GM12873 (cell line): ENCODE results near the gene METRN.

ENCODE experiments used
- TF ChIP-seq, protein P1 (sequence below): IDR thresholded peaks from 2 replicates; pipeline ENCODE4 v1.5.1; 2012; ENCODE audit warnings: low read depth, mild to moderate bottlenecking, moderate library complexity, low read length, control low read depth; ENCODE audit not compliant: insufficient read depth; ENCODE audit errors: missing control alignments

Gene METRN

DNA sequence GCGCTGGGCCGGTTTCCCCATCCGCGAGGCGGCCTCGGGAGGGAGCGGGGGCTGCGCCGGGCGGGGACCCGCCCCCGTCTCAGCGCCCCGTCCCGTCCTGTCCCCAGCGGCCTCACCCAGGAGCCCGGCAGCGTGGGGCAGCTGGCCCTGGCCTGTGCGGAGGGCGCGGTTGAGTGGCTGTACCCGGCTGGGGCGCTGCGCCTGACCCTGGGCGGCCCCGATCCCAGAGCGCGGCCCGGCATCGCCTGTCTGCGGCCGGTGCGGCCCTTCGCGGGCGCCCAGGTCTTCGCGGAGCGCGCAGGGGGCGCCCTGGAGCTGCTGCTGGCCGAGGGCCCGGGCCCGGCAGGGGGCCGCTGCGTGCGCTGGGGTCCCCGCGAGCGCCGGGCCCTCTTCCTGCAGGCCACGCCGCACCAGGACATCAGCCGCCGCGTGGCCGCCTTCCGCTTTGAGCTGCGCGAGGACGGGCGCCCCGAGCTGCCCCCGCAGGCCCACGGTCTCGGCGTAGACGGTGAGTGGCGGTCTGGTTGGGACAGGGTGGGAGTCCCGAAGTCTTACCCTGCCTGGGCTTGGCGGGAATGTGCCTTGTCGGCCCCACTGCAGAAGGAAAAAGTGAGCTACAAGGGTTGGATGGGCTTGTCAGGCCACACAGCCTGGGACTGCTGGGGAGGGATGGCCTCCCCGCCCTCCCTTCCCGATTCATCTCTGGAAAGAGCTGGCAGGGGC is 720 bp downstream of the METRN start:
- TF ChIP-seq, protein P1, sequence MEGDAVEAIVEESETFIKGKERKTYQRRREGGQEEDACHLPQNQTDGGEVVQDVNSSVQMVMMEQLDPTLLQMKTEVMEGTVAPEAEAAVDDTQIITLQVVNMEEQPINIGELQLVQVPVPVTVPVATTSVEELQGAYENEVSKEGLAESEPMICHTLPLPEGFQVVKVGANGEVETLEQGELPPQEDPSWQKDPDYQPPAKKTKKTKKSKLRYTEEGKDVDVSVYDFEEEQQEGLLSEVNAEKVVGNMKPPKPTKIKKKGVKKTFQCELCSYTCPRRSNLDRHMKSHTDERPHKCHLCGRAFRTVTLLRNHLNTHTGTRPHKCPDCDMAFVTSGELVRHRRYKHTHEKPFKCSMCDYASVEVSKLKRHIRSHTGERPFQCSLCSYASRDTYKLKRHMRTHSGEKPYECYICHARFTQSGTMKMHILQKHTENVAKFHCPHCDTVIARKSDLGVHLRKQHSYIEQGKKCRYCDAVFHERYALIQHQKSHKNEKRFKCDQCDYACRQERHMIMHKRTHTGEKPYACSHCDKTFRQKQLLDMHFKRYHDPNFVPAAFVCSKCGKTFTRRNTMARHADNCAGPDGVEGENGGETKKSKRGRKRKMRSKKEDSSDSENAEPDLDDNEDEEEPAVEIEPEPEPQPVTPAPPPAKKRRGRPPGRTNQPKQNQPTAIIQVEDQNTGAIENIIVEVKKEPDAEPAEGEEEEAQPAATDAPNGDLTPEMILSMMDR: peak; percentile 13

DNA sequence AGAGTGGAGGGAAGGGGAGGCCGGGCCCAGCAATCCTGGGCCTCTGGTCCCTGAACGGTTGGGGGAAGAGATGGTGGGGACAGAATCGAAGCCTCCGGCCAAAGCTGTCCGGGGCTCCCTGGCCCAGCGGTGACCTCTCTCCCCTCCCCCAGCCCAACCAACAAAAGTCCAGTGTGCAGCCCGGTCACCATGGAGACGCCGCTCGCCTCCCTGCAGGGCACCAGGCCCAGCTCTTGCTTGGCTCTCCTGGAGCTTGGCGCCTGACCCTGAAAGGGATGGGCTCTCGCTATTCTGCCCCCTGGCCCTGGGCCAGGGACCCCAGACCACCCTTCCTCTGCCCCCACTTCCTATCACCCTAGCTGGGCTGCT is 1.3 kb downstream of the METRN start:
- TF ChIP-seq, protein P1: no peak

DNA sequence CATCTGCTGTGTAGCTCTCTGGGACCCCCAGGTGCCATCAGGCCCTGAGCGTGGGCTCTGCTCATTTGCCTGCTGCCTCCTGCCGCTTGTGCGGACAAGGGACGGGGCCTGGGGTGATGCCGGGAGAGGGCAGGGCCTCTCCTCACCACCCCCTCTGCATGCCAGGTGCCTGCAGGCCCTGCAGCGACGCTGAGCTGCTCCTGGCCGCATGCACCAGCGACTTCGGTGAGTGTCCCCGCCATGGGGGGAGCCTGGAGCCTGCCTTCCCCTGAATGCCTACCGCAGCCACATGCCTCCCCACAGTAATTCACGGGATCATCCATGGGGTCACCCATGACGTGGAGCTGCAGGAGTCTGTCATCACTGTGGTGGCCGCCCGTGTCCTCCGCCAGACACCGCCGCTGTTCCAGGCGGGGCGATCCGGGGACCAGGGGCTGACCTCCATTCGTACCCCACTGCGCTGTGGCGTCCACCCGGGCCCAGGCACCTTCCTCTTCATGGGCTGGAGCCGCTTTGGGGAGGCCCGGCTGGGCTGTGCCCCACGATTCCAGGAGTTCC is 1.9 kb downstream of the METRN start:
- TF ChIP-seq, protein P1: no peak

DNA sequence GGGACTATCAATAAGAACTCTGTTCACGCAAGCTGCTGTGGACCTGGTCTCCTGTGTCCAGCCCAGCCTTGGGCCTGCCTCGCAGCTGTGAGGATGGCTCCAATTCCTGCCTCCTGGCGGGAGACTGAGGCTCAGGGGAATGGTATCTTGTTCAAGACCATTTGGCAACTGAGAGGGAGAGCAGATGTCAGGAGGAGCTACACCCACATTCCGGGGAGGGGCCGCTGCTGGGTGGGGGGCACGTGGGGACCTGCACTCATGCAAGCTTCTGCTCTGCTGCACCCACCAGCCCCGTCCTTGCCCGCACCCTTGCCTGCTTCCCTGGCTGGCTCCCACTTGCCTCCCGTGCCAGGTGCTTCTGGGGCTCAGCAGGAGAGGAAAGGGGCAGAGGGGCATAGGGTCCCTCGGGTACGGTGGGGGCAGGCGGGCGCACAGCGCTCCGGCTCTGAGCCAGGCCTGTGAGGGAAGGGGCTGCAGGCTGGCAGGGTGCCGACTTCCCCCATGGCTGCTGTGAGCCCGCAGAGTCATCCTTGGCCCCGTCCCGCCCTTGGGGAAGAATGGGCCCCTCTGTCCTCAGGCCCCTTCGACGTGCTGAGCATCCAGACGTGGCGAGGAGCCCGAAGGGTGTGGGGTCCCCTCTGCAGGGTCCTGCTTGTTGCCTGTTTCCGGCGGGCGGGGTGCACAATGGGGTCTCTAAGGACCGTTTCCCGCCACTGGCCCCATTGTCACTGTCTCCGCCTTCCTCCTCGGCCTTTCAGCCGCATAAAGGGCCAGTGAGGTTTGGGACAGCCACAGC is 2.7 kb downstream of the METRN start:
- TF ChIP-seq, protein P1: no peak

DNA sequence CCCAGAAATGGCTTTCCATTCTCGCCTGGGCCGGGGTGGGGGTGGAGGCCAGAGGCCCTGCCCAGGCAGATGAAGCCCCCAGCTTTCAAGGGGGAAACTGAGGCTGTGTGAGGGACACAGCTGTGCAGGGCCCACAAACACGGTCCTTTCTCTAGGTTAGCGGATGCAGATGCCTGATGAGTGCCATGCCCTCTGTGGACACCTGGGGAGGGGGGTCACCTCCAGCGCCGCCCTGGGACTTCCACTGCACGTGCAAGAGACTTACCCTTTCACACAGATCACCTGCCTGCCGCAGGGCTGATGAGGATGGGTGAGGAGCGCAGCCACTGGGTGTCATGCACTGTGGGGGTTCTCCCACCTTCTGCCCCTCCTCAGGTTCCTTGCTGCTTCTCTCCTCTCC is 3.5 kb downstream of the METRN start:
- TF ChIP-seq, protein P1: no peak

DNA sequence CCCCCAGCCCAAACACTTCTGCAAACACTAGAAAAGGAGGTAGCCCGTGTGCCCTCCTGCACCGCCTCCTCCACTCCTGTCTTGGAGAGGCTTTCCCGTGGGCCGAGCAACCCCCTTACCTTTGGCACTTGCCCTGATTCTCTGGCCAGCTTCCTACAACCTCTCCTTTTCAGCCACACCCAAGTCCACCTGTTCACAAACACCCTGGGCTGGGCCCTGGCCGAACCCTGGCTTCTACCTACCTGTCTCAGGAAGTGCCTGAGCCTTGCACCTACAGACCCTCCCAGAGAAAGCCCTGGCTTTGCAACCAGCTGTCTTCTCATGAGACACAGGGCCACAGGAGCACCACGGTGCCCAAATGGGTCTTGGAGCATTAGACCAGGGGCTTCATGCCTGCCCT is 4.0 kb downstream of the METRN start:
- TF ChIP-seq, protein P1: no peak

DNA sequence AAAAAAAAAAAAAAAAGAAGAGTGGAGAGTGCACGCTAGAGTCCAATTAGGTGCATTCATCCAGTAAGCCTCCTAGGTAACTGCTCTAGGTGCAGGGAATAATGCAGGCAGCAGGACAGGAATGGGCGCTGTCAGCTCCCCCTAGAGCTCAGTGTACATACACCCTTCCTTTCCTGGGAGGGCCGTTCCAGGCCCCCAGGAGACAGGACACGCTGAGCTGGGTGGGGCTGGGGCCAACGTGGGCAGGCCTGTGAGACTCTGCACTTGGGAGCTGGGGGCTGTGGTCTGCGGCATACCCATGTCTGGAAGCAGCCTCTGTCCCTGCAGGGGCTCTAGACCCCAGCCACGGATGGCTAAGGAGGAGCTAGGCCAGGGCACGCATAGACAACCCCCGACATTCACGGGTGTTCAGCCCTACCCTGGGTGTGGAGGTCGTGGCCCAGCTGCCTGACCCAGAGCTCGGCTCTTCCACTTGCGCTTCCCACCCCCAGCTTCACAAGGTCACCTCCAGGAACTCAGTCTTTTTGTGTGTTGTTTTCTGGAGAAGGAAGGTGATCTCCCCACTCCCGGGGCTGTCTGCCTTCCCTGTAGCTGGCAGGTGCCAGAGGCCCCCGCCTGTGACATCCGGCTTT is 5.0 kb downstream of the METRN start:
- TF ChIP-seq, protein P1: peak; percentile 48
